OCI-LY7 (cell line): Measurements from ENCODE around the gene VRK3. TPM values are rescaled to one million over a fixed set of nuclear protein-coding genes. Genes with fewer than 3 reads are reported as not detected.

ENCODE experiments used
- BruUV-seq: library from RNA; stranded (reverse); fragments of 400-500 nt; replicated peaks from 2 replicates; lab custom pipeline; 2021; lab: Mats Ljungman, UMichigan
- CTCF ChIA-PET: fragments of 300-600 bp; sonication (Branson Sonifier 250); formaldehyde crosslinking; loops from one replicate; lab custom pipeline; 2022; ENCODE audit warnings: antibody characterized with exemption; ENCODE audit not compliant: unreplicated experiment; lab: Charles Lee
- POLR2A ChIA-PET: fragments of 300-600 bp; sonication (Branson Sonifier 250); formaldehyde crosslinking; loops from one replicate; lab custom pipeline; 2022; ENCODE audit warnings: antibody characterized with exemption; lab: Charles Lee
- DNase-seq: peaks from one replicate; pipeline ENCODE4 v3.0.0-alpha.2; 2015; ENCODE audit warnings: low spot score
- H2AFZ ChIP-seq: fragments of 200-600 bp; sonication (generic), shearing (Covaris generic); 2 replicates; pipeline ENCODE4 v1.6.1; 2014; ENCODE audit warnings: mild to moderate bottlenecking, antibody characterized with exemption, low read length, moderate library complexity
- H3K27ac ChIP-seq: fragments of 200-600 bp; sonication (generic); 2 replicates; pipeline ENCODE4 v1.5.1; 2014; ENCODE audit warnings: mixed run types, low read depth, mild to moderate bottlenecking, moderate library complexity, low read length, inconsistent platforms; ENCODE audit not compliant: poor library complexity, severe bottlenecking
- H3K36me3 ChIP-seq: fragments of 200-600 bp; sonication (generic); 2 replicates; pipeline ENCODE4 v1.6.1; 2014; ENCODE audit warnings: mild to moderate bottlenecking, antibody characterized with exemption, low read length, moderate library complexity, mixed read lengths; ENCODE audit not compliant: insufficient read depth
- H3K4me1 ChIP-seq: fragments of 200-600 bp; sonication (generic); 2 replicates; pipeline ENCODE4 v1.5.1; 2014; ENCODE audit warnings: mild to moderate bottlenecking, low read length; ENCODE audit not compliant: insufficient read depth, poor library complexity, severe bottlenecking
- H3K4me2 ChIP-seq: fragments of 200-600 bp; sonication (generic); 2 replicates; pipeline ENCODE4 v1.6.1; 2014; ENCODE audit warnings: mild to moderate bottlenecking, low read length
- H3K4me3 ChIP-seq: fragments of 200-600 bp; sonication (generic); 2 replicates; pipeline ENCODE4 v1.5.1; 2014; ENCODE audit warnings: mild to moderate bottlenecking, low read depth, low read length; ENCODE audit not compliant: poor library complexity, severe bottlenecking
- H3K79me2 ChIP-seq: fragments of 200-600 bp; sonication (generic); 2 replicates; pipeline ENCODE4 v1.6.1; 2016; ENCODE audit warnings: low read depth, mild to moderate bottlenecking, low read length, moderate library complexity, mixed read lengths; ENCODE audit not compliant: insufficient read depth
- H3K9me2 ChIP-seq: fragments of 200-600 bp; sonication (generic); 2 replicates; pipeline ENCODE4 v1.6.1; 2016; ENCODE audit warnings: mild to moderate bottlenecking, low read length, mixed read lengths; ENCODE audit not compliant: insufficient read depth
- H3K9me3 ChIP-seq: fragments of 200-600 bp; sonication (generic); 2 replicates; pipeline ENCODE4 v1.6.1; 2014; ENCODE audit warnings: mild to moderate bottlenecking, mixed run types, low read length, mixed read lengths
- H4K20me1 ChIP-seq: fragments of 200-600 bp; sonication (generic); 2 replicates; pipeline ENCODE4 v1.6.1; 2014; ENCODE audit warnings: mild to moderate bottlenecking, antibody characterized with exemption, low read length, moderate library complexity, mixed read lengths; ENCODE audit not compliant: insufficient read depth
- CTCF ChIP-seq: fragments of 200-600 bp; sonication (generic); conservative IDR thresholded peaks from 2 replicates; pipeline ENCODE4 v1.5.1; 2014; ENCODE audit warnings: mild to moderate bottlenecking, antibody characterized with exemption, low read length, moderate library complexity, mixed read lengths
- EZH2phosphoT487 ChIP-seq: fragments of 200-600 bp; sonication (generic); IDR thresholded peaks from 2 replicates; pipeline ENCODE4 v1.6.1; 2018; ENCODE audit warnings: low read depth, borderline replicate concordance, mild to moderate bottlenecking, mixed run types, antibody characterized with exemption, low read length, moderate library complexity, mixed read lengths
- intact Hi-C: fragments of 100-400 bp; cut with micrococcal nuclease; formaldehyde crosslinking; loops from one replicate; pipeline ENCODE4 v1.10.0; 2022; ENCODE audit not compliant: unreplicated experiment
- total RNA-seq, 2 experiments: library from RNA; depleted of rRNA in 1 of 2; stranded (reverse); fragments of >200 nt in 1 of 2; shearing (Covaris generic) in 1 of 2; gene quantifications; 2 replicates each; pipeline ENCODE4 v1.2.3, GENCODE V29; 2014 to 2022

Gene VRK3
- total RNA-seq, 2 experiments from 2014 or later, result 39.9 to 47.3 TPM

GRCh38 chr19:49954092-49954829 lies 70.9 kb downstream of the VRK3 start:
- H3K9me2 ChIP-seq, result no peaks in the 10 kb centered on the region
- no peaks in the 10 kb centered on the region for H3K9me3 ChIP-seq
- peaks cover 9% of the 10 kb centered on the region for H3K4me1 ChIP-seq
- H4K20me1 ChIP-seq, result no peaks in the 10 kb centered on the region
- POLR2A ChIA-PET, result no interaction called here
- H3K4me3 ChIP-seq, result no peak overlapping the region
- BruUV-seq, result no TSS peak
- no peak overlapping the region for H2AFZ ChIP-seq
- CTCF ChIA-PET, result no interaction called here
- peak overlapping the region; percentile 38; the same call in 1 of the 2 replicates for H3K4me2 ChIP-seq
- no peak for DNase-seq
- no peak overlapping the region for H3K27ac ChIP-seq
- no peak for TF ChIP-seq CTCF
- TF ChIP-seq EZH2phosphoT487, result no peak
- no peaks in the 10 kb centered on the region for H3K36me3 ChIP-seq
- intact Hi-C loops, result no loop called here
- H3K79me2 ChIP-seq, result no peaks in the 10 kb centered on the region

- Histone ChIP-seq H3K9me3 (no peaks in the 10 kb centered on the region), H4K20me1 (no peaks in the 10 kb centered on the region), H3K9me2 (no peaks in the 10 kb centered on the region), H3K4me2 (no peak overlapping the region), H3K4me3 (no peak overlapping the region), H3K79me2 (no peaks in the 10 kb centered on the region), H3K27ac (no peak overlapping the region), H2AFZ (no peak overlapping the region), H3K4me1 (peaks cover 9% of the 10 kb centered on the region), H3K36me3 (no peaks in the 10 kb centered on the region)
- no peak for DNase-seq
- no TSS peak for BruUV-seq
- TF ChIP-seq EZH2phosphoT487 (no peak), CTCF (no peak)
- intact Hi-C loops, result no loop called here
- ChIA-PET POLR2A (no interaction called here), CTCF (no interaction called here)
Measured at GRCh38 chr19:49953416-49953815, 71.8 kb downstream of the VRK3 start.

GRCh38 chr19:49952906-49953305 lies 72.3 kb downstream of the VRK3 start:
- Histone ChIP-seq H3K4me1 (peaks cover 9% of the 10 kb centered on the region), H4K20me1 (no peaks in the 10 kb centered on the region), H3K79me2 (no peaks in the 10 kb centered on the region), H3K4me2 (no peak overlapping the region), H3K9me2 (no peaks in the 10 kb centered on the region), H3K27ac (no peak overlapping the region), H3K36me3 (no peaks in the 10 kb centered on the region), H3K4me3 (no peak overlapping the region), H3K9me3 (no peaks in the 10 kb centered on the region), H2AFZ (no peak overlapping the region)
- ChIA-PET CTCF (no interaction called here), POLR2A (no interaction called here)
- TF ChIP-seq CTCF (no peak), EZH2phosphoT487 (no peak)
- intact Hi-C loops, result no loop called here
- no TSS peak for BruUV-seq
- no peak for DNase-seq
